Natural killer cell treated with Interleukin-12 subunit alpha and Interleukin-12 subunit beta and Interleukin-15 and Interleukin-18, amount 100 ng/mL, for 72 hours (primary cell): Measurements from ENCODE around the gene EPB41L4B. TPM values are rescaled to one million over a fixed set of nuclear protein-coding genes. Genes with fewer than 3 reads are reported as not detected.

Source experiments
- ATAC-seq, 2 donors: fragments of 150-1000 bp; cut with Tn5 transposase in 1 of 2; sonication (Bioruptor Pico), chemical (Tn5 transposase) in 1 of 2; 2 replicates each; pipeline ENCODE4 v1.10.0; 2021
- DNase-seq: peaks from one replicate; pipeline ENCODE4 v3.0.0; 2022; ENCODE audit warnings: low spot score
- H3K27ac Mint-ChIP-seq, 2 donors: 1 replicate in 1 of 2; 2 replicates in 1 of 2; pipeline ENCODE4 v1.8.0; 2022; ENCODE audit warnings: mixed read lengths in 2 of 2, mild to moderate bottlenecking in 1 of 2, moderate library complexity in 1 of 2
- H3K27me3 Mint-ChIP-seq, 2 donors: 1 replicate in 1 of 2; 2 replicates in 1 of 2; pipeline ENCODE4 v1.8.0; 2022; ENCODE audit warnings: mixed read lengths in 2 of 2
- H3K36me3 Mint-ChIP-seq: one replicate; pipeline ENCODE4 v1.8.0; 2022; ENCODE audit warnings: mixed read lengths
- H3K4me1 Mint-ChIP-seq, 2 donors: 1 replicate in 1 of 2; 2 replicates in 1 of 2; pipeline ENCODE4 v1.8.0; 2022; ENCODE audit warnings: low read depth in 2 of 2, mixed read lengths in 2 of 2, mild to moderate bottlenecking in 1 of 2
- H3K4me3 Mint-ChIP-seq: one replicate; pipeline ENCODE4 v1.8.0; 2022; ENCODE audit warnings: mixed read lengths
- H3K9me3 Mint-ChIP-seq: 2 replicates; pipeline ENCODE4 v1.8.0; 2022; ENCODE audit warnings: mixed read lengths
- total RNA-seq, 2 donors: library from RNA; stranded (reverse); gene quantifications; one replicate each; pipeline ENCODE4 v1.2.3, GENCODE V29; 2022

Gene EPB41L4B
- total RNA-seq, 2 donors from 2014 or later: 0.14 TPM; not detected in 1

DNA sequence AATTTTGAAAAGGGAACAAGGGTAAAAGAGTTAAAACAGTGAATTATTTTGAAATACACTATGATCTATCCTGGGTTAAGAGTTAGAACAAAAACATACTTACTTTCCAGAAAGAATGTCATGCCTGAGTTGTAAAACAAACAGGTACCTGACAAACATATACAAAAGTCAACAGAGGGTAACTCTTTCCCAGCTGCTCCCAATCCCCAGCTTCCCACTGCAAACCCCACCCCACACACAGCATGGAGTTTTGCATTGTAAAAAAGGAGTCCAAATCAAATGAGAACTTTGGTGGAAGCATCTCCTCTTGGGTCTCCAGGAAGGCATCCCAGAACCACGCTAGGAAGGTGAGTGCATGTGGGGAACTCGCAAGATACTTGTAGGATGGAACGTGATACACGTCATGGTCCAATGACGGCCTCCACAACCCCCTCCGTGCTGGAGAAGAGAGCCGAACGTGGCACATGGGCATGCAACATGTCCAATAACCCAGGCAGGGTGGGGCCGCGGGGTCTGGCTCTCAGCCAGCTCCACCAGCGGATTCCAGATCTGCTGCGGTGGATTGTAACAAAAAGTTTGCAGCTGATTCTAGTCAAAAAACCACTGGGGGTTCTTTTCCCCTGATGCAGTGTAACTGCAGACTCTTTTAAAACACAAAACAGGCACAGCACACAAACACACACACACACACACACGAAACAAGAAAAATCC lies 55.8 kb downstream of the EPB41L4B start:
- Mint-ChIP-seq H3K4me3 (no peak overlapping the region), H3K36me3 (no peaks in the 10 kb centered on the region), H3K4me1 (no peaks in the 10 kb centered on the region), H3K27ac (no peak overlapping the region), H3K27me3 (peaks cover 4 to 19% of the 10 kb centered on the region in 2 donors), H3K9me3 (no peaks in the 10 kb centered on the region)
- DNase-seq (no peak), ATAC-seq (no peak)

DNA sequence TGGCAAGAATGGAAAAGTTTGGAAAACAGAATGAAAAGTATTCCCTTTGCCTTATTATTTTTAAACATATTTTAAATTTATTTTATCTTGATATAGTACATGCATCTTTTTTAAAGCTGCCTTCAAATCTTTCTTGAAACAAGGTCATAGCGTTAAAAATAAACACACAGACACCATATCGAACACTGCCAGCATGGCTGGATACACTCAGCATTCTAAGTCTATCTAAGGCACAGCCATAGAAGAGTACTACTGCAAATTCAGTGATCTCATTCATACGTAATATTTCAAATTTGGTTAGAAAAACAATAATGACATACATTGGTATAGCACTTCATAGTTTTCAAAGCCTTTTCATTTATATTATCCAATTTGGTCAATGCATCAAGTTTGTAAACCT lies 57.5 kb downstream of the EPB41L4B start:
- H3K4me3 Mint-ChIP-seq: no peak overlapping the region
- H3K27ac Mint-ChIP-seq: no peak overlapping the region
- H3K27me3 Mint-ChIP-seq: peaks cover 6 to 19% of the 10 kb centered on the region in 2 donors
- DNase-seq: no peak
- H3K4me1 Mint-ChIP-seq: no peaks in the 10 kb centered on the region
- no peak for ATAC-seq
- H3K36me3 Mint-ChIP-seq: no peaks in the 10 kb centered on the region
- no peaks in the 10 kb centered on the region for H3K9me3 Mint-ChIP-seq

DNA sequence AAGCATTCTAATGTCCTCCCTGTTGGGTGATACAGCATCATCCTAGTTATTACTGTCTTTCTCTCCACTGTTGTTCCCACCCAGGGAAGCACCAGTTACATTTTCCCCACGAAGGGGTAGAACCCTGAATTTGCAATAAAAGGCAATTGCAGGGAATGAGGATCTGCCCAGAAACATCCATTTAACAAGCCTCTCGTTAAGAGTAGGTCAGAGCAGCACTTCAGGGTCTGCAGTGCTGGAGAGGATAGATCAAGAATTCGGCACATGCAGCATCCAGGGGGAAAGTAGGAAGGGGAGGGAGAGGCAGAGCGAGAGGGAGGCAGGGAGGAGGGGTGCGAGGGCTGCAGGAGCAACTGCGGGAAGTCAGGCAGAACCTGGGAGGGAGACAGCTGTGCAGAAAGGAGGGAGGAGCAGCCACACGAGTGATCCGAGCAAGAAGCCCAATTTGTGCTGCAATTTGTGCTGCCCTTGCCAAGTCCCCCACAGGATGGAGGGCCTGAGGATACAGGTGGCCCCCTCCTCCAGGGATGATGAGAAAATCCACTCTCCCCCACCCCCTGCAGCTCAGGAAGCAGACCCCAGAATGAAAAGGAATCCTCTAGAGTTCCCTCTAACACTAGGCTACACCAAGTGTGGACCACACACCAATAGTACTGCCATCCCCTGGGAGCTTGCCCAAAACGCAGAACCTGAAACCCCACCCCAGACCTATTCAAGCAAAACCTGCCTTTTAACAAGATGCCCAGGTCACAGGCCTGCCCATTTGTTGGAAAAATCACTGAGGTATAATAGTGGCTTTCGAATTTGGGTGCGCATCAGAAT lies 62.2 kb downstream of the EPB41L4B start:
- Mint-ChIP-seq H3K27me3 (peaks cover 5 to 25% of the 10 kb centered on the region in 2 donors), H3K36me3 (no peaks in the 10 kb centered on the region), H3K9me3 (no peaks in the 10 kb centered on the region), H3K4me1 (no peaks in the 10 kb centered on the region), H3K4me3 (no peak overlapping the region), H3K27ac (no peak overlapping the region)
- DNase-seq (no peak), ATAC-seq (peak in 1 of 2 donors; percentile 44)

DNA sequence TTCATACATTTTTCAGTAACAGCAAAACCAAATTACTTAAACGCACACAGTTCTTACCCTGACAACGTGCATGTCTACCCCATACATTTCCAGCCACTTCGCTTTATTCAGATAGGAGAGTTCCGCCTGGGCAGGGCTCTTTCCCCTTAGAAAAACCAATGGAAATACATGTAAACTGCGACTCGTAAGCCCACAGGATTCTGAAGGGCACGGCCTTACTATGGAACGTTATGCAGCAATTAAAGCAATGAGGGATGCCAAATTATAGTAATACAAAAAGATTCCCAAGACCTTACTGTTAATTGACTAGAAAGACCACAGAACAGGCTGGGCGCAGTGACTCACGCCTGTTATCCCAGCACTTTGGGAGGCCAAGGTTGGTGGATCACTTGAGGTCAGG lies 64.5 kb downstream of the EPB41L4B start:
- Mint-ChIP-seq H3K9me3 (no peaks in the 10 kb centered on the region), H3K36me3 (no peaks in the 10 kb centered on the region), H3K27me3 (peaks cover 10 to 19% of the 10 kb centered on the region in 2 donors), H3K4me1 (no peaks in the 10 kb centered on the region), H3K4me3 (no peak overlapping the region), H3K27ac (no peak overlapping the region)
- ATAC-seq (no peak), DNase-seq (no peak)

DNA sequence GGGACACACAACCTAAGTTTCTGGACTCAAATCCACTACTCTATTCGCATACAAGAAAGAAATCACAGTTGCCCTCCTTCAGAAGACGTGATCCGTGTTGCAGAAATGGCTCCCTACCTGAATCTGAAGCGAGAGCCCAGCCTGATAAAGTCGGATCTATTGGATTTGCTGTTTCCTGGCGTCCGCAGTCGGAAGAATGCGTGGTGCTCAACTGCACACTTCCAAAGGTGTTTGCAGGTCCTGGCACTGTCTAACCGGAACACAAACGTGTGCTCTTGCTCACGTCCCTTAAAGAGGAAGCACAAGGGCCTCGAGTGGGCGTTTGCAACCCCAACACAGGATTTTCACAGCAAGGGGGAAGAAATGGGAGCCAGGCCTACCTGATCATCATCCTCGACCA lies 65.5 kb downstream of the EPB41L4B start:
- H3K36me3 Mint-ChIP-seq: no peaks in the 10 kb centered on the region
- no peaks in the 10 kb centered on the region for H3K4me1 Mint-ChIP-seq
- peaks cover 9 to 19% of the 10 kb centered on the region in 2 donors for H3K27me3 Mint-ChIP-seq
- H3K4me3 Mint-ChIP-seq: no peak overlapping the region
- no peak overlapping the region for H3K27ac Mint-ChIP-seq
- ATAC-seq (no peak), DNase-seq (no peak)
- H3K9me3 Mint-ChIP-seq: no peaks in the 10 kb centered on the region

DNA sequence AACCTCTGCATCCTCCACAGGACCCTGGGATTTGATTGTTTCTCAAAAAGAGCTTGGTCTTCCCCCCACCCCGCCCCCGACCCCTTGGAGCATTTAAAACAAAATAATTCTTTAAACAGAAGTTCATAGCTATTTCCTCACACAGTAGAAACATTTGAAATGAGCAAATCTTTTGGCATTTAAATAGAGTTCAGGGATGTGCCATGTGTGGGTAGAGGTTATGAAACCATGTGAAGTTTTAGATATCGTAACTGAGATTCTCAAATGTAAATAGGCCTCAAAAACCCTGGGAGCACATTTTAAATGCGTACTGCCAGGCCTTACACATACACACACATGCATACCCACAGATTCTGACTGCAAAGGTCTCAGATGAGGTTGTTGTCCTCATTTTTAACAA lies 66.5 kb downstream of the EPB41L4B start:
- H3K36me3 Mint-ChIP-seq: no peaks in the 10 kb centered on the region
- H3K9me3 Mint-ChIP-seq: no peaks in the 10 kb centered on the region
- DNase-seq (no peak), ATAC-seq (no peak)
- H3K4me3 Mint-ChIP-seq: no peak overlapping the region
- H3K27me3 Mint-ChIP-seq: peaks cover 9 to 19% of the 10 kb centered on the region in 2 donors
- no peak overlapping the region for H3K27ac Mint-ChIP-seq
- no peaks in the 10 kb centered on the region for H3K4me1 Mint-ChIP-seq

DNA sequence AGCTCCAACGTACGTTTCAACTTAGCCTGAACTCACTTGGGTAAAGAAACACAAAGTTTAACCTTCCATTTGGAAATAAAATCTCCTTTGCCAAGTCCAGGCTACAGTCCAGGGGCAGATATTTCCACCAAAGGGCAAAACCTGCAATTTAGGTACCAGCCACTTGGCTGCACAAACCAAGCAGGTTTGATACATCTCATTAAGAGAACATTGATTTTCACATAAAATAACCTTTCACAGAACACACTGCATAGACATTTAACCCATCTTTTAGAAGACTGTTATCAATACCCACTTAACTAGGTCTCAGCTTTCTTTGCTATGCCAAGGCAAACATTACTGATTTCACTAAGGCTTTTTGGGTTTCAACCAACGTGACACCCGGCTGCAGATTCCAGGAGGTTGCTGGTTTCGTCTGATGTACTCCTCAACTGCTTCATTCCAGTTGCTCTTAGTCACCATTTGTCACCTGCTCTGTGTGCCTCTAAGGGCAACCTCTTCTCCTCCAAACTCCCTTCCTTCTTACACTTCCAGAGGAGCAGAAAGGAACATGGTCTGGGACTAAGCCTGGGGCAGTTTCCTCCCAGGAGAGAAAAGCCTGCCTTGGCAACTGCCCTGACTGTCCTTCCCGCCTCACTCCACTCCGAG lies 67.1 kb downstream of the EPB41L4B start:
- no peaks in the 10 kb centered on the region for H3K36me3 Mint-ChIP-seq
- H3K27me3 Mint-ChIP-seq: peaks cover 9 to 19% of the 10 kb centered on the region in 2 donors
- ATAC-seq (no peak), DNase-seq (no peak)
- H3K27ac Mint-ChIP-seq: no peak overlapping the region
- H3K4me1 Mint-ChIP-seq: no peaks in the 10 kb centered on the region
- no peaks in the 10 kb centered on the region for H3K9me3 Mint-ChIP-seq
- H3K4me3 Mint-ChIP-seq: no peak overlapping the region

DNA sequence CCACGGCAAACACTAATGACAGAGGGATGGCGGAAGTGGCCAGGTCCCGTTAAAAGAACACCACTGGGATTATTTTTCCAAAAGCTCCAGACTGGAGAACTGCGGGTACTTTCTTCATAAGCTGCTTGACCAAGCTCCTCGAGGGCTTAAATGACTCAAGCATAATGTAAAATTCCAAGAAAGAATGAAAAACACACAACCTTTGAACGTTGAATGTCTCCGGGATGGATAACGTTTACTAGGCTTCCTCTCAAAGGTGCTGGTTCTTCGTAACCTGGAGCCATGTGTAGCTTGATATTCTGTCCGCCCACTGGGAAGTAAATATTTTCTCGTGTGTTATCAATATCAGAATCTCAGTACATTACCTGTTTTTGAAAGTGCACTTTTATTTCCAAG lies 67.6 kb downstream of the EPB41L4B start:
- H3K9me3 Mint-ChIP-seq: no peaks in the 10 kb centered on the region
- no peak overlapping the region for H3K27ac Mint-ChIP-seq
- H3K36me3 Mint-ChIP-seq: no peaks in the 10 kb centered on the region
- DNase-seq: no peak
- no peak overlapping the region for H3K4me3 Mint-ChIP-seq
- no peak for ATAC-seq
- H3K27me3 Mint-ChIP-seq: peaks cover 6 to 19% of the 10 kb centered on the region in 2 donors
- no peaks in the 10 kb centered on the region for H3K4me1 Mint-ChIP-seq

DNA sequence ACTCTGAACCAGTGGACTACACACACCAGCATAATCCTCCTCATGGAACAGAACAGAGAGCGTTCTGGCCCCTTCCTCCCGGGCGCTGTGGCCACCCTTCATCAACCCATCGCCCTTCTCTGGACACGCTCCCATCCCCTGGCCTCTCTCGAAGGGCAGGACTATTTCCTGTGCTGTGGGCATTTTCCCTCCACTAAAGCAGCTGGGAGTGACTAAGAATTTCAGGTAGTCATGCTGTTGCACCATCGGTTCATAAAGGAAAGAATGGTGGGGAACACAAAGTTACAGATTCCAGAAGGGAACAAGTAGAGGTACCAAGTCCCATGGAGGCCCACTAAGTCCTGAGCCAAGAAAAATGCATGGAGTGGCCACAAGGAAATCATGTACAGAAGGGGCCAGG lies 68.6 kb downstream of the EPB41L4B start:
- ATAC-seq (no peak), DNase-seq (no peak)
- no peaks in the 10 kb centered on the region for H3K9me3 Mint-ChIP-seq
- H3K27me3 Mint-ChIP-seq: peaks cover 6 to 17% of the 10 kb centered on the region in 2 donors
- H3K4me3 Mint-ChIP-seq: no peak overlapping the region
- no peaks in the 10 kb centered on the region for H3K36me3 Mint-ChIP-seq
- H3K27ac Mint-ChIP-seq: no peak overlapping the region
- no peaks in the 10 kb centered on the region for H3K4me1 Mint-ChIP-seq

DNA sequence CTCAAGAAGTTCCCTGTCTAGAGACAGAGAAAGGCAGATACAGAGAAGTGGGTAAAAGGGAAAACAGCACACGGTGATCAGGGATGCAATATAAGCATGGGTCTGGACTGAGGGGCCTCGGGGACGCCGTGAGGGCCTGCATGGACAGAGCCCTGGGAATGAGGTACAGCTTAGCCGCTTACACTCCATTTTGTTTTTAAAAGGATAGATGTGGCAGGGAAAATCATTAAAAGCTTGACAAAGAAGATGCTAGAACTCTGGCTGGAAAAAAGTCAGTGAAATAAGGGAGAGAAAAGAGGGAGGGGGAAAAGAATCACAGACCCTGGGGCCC lies 69.1 kb downstream of the EPB41L4B start:
- DNase-seq (no peak), ATAC-seq (no peak)
- peaks cover 6 to 12% of the 10 kb centered on the region in 2 donors for H3K27me3 Mint-ChIP-seq
- no peak overlapping the region for H3K27ac Mint-ChIP-seq
- H3K4me1 Mint-ChIP-seq: no peaks in the 10 kb centered on the region
- no peak overlapping the region for H3K4me3 Mint-ChIP-seq
- H3K9me3 Mint-ChIP-seq: no peaks in the 10 kb centered on the region
- H3K36me3 Mint-ChIP-seq: no peaks in the 10 kb centered on the region

DNA sequence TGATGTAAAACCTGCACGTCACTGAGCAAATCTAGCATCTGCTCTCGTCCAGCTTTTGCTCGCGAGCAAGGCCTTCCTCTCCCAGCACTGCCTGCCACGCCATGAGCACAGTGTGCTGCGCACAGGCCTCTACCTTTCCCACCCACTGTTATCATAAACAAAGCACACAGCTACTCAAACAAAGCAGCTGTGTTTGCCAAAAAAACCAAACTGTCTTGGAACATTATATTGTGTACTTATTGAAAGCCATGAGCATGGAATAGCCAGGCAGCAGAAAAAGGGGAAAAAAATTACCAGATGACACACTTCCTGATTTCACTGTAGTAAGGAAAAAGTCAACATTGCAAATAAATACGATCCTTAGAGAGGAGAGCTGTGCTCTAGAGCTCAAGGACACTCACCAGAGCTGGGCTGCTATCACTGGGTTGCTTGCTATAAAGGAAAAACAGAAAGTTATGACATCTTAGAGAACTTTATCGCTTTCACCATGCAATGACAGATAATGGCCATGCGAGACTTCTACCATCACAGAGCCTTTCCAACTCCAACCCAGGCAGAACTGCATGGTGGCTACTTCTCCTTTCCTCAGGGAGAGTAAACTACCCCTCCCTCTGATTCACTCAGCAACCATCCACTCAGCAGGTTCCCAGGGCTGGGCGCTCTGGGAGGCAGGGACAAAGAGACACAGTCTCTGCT lies 69.6 kb downstream of the EPB41L4B start:
- H3K27ac Mint-ChIP-seq: no peak overlapping the region
- ATAC-seq (no peak), DNase-seq (no peak)
- no peaks in the 10 kb centered on the region for H3K36me3 Mint-ChIP-seq
- H3K9me3 Mint-ChIP-seq: no peaks in the 10 kb centered on the region
- no peak overlapping the region for H3K4me3 Mint-ChIP-seq
- H3K4me1 Mint-ChIP-seq: no peaks in the 10 kb centered on the region
- H3K27me3 Mint-ChIP-seq: peaks cover 8 to 14% of the 10 kb centered on the region in 2 donors

DNA sequence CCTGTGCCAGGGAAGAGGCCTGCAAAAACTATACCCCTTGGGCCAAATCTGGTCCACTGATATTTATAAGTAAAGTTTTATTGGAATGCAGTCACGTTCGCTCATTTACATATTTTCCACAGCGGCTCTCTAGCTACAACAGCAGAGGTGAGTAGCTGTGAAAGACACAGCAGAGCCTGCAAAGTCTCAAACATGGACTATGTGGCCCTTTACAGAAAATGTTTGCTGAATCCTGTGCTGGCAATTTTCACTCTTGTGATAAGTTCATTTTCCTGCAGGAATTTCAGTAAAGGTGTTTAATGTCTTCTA lies 70.1 kb downstream of the EPB41L4B start:
- DNase-seq: no peak
- Mint-ChIP-seq H3K4me1 (no peaks in the 10 kb centered on the region), H3K4me3 (no peak overlapping the region), H3K27ac (no peak overlapping the region), H3K27me3 (peaks cover 11 to 19% of the 10 kb centered on the region in 2 donors), H3K36me3 (no peaks in the 10 kb centered on the region), H3K9me3 (no peaks in the 10 kb centered on the region)
- no peak for ATAC-seq

DNA sequence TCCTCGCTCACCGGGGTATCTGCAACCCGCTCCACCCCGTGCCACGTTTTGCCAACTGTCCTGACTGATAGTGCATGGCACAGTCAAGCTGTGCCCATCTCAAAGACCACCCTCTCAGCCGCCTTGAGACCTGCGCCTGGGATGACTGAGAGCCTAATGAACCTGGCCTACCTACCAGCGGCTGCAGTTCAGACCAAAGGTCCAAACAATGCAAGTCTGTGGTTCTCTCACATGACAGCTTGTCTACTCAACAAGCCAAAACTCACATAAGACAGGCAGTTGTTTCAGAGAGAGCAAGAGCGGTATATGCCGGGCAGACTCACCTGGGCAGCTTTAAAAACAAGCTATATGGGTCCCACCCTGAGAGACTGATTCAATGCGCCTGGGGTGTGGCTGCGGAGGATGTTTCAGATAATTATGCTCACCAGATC lies 70.5 kb downstream of the EPB41L4B start:
- Mint-ChIP-seq H3K4me3 (no peak overlapping the region), H3K27me3 (peaks cover 15 to 23% of the 10 kb centered on the region in 2 donors), H3K36me3 (no peaks in the 10 kb centered on the region), H3K27ac (no peak overlapping the region), H3K4me1 (no peaks in the 10 kb centered on the region), H3K9me3 (no peaks in the 10 kb centered on the region)
- DNase-seq (no peak), ATAC-seq (peak in 1 of 2 donors; percentile 32)

DNA sequence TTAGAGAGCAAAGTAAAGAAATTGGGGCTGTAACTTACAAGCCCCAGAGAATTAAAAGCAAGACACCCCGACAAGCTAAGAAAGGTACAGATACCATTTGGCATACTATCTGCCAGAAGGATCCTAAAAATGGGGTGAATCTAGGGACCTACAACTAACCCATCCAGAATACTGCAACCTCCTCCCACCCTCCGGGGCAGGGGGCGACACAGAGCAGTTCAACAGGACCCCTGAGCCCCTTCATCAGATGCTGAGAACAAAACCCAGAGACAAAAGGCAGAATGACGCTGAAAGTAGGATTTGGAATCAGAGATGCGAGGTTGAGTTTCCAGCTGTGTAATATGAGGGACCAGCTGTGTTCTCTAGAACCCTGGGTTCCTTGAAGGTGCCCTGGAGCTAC lies 71.2 kb downstream of the EPB41L4B start:
- Mint-ChIP-seq H3K9me3 (no peaks in the 10 kb centered on the region), H3K4me3 (no peak overlapping the region), H3K4me1 (no peaks in the 10 kb centered on the region)

More for the DNA sequence above, 71.2 kb downstream of the EPB41L4B start:
- no peak for DNase-seq
- Mint-ChIP-seq H3K36me3 (no peaks in the 10 kb centered on the region), H3K27me3 (peaks cover 19 to 26% of the 10 kb centered on the region in 2 donors), H3K27ac (no peak overlapping the region)
- no peak for ATAC-seq
